Stimulated activated memory B cell treated with anti-CD40 and anti-IgM and Interleukin-4, amounts not matched to agents 10 μg/mL and 1 μg/mL and 100 μg/mL, for 72 hours (primary cell): ENCODE data around the gene GALNT2.

Experiments
- ATAC-seq: fragments of 150-1000 bp; cut with Tn5 transposase; 2 replicates; pipeline ENCODE4 v1.10.0; 2021
- H3K27ac Mint-ChIP-seq: one replicate; pipeline ENCODE4 v1.8.0; 2022; ENCODE audit warnings: mild to moderate bottlenecking, mixed read lengths
- H3K27me3 Mint-ChIP-seq: one replicate; pipeline ENCODE4 v1.8.0; 2022; ENCODE audit warnings: mixed read lengths
- H3K36me3 Mint-ChIP-seq: one replicate; pipeline ENCODE4 v1.8.0; 2022; ENCODE audit warnings: mixed read lengths
- H3K4me1 Mint-ChIP-seq: one replicate; pipeline ENCODE4 v1.8.0; 2022; ENCODE audit warnings: mixed read lengths
- H3K4me3 Mint-ChIP-seq: one replicate; pipeline ENCODE4 v1.8.0; 2022; ENCODE audit warnings: mild to moderate bottlenecking, moderate library complexity, mixed read lengths
- H3K9me3 Mint-ChIP-seq: one replicate; pipeline ENCODE4 v1.8.0; 2022; ENCODE audit warnings: mixed read lengths

The GALNT2 gene

GRCh38 chr1:230064283-230064682 lies 2.8 kb upstream of the GALNT2 start:
- H3K27ac Mint-ChIP-seq, result no peak overlapping the region
- no peaks in the 10 kb centered on the region for H3K36me3 Mint-ChIP-seq
- H3K9me3 Mint-ChIP-seq, result peaks cover 4% of the 10 kb centered on the region
- H3K27me3 Mint-ChIP-seq, result no peaks in the 10 kb centered on the region
- peaks cover 28% of the 10 kb centered on the region for H3K4me1 Mint-ChIP-seq
- H3K4me3 Mint-ChIP-seq, result no peak overlapping the region
- ATAC-seq, result no peak

- H3K27me3 Mint-ChIP-seq, result no peaks in the 10 kb centered on the region
- no peak overlapping the region for H3K4me3 Mint-ChIP-seq
- peaks cover 4% of the 10 kb centered on the region for H3K9me3 Mint-ChIP-seq
- H3K4me1 Mint-ChIP-seq, result peaks cover 37% of the 10 kb centered on the region
- H3K36me3 Mint-ChIP-seq, result no peaks in the 10 kb centered on the region
- no peak overlapping the region for H3K27ac Mint-ChIP-seq
- no peak for ATAC-seq
Observed at GRCh38 chr1:230065161-230065560, 1.9 kb upstream of the GALNT2 start.

GRCh38 chr1:230065571-230065970 lies 1.5 kb upstream of the GALNT2 start:
- Mint-ChIP-seq H3K27me3 (no peaks in the 10 kb centered on the region), H3K36me3 (no peaks in the 10 kb centered on the region), H3K4me3 (no peak overlapping the region), H3K9me3 (peaks cover 4% of the 10 kb centered on the region), H3K27ac (peak overlapping the region; percentile 92), H3K4me1 (peaks cover 41% of the 10 kb centered on the region)
- ATAC-seq, result no peak

GRCh38 chr1:230066031-230066430 lies 1.0 kb upstream of the GALNT2 start:
- peaks cover 4% of the 10 kb centered on the region for H3K9me3 Mint-ChIP-seq
- peaks cover 46% of the 10 kb centered on the region for H3K4me1 Mint-ChIP-seq
- H3K27me3 Mint-ChIP-seq, result no peaks in the 10 kb centered on the region
- ATAC-seq, result no peak
- peak overlapping the region; percentile 96 for H3K4me3 Mint-ChIP-seq
- H3K36me3 Mint-ChIP-seq, result no peaks in the 10 kb centered on the region
- peak overlapping the region; percentile 92 for H3K27ac Mint-ChIP-seq

GRCh38 chr1:230067419-230067870 lies 407 bp downstream of the GALNT2 start:
- H3K27ac Mint-ChIP-seq, result peak overlapping the region; percentile 76
- peak; percentile 56 for ATAC-seq
- peak overlapping the region; percentile 96 for H3K4me3 Mint-ChIP-seq
- H3K27me3 Mint-ChIP-seq, result no peaks in the 10 kb centered on the region
- H3K36me3 Mint-ChIP-seq, result peaks cover 5% of the 10 kb centered on the region
- H3K9me3 Mint-ChIP-seq, result peaks cover 2% of the 10 kb centered on the region
- H3K4me1 Mint-ChIP-seq, result peaks cover 57% of the 10 kb centered on the region

GRCh38 chr1:230067871-230068620 lies 1.0 kb downstream of the GALNT2 start:
- H3K9me3 Mint-ChIP-seq, result no peaks in the 10 kb centered on the region
- H3K4me1 Mint-ChIP-seq, result peaks cover 63% of the 10 kb centered on the region
- no peak for ATAC-seq
- H3K4me3 Mint-ChIP-seq, result peak overlapping the region; percentile 96
- H3K36me3 Mint-ChIP-seq, result peaks cover 5% of the 10 kb centered on the region
- no peaks in the 10 kb centered on the region for H3K27me3 Mint-ChIP-seq
- peak overlapping the region; percentile 76 for H3K27ac Mint-ChIP-seq

GRCh38 chr1:230068621-230068873 lies 1.5 kb downstream of the GALNT2 start:
- Mint-ChIP-seq H3K9me3 (no peaks in the 10 kb centered on the region), H3K27ac (peak overlapping the region; percentile 76), H3K27me3 (no peaks in the 10 kb centered on the region), H3K4me3 (peak overlapping the region; percentile 96), H3K4me1 (peaks cover 68% of the 10 kb centered on the region), H3K36me3 (peaks cover 5% of the 10 kb centered on the region)
- no peak for ATAC-seq

- Mint-ChIP-seq H3K9me3 (no peaks in the 10 kb centered on the region), H3K4me1 (peaks cover 73% of the 10 kb centered on the region), H3K27me3 (no peaks in the 10 kb centered on the region), H3K36me3 (peaks cover 5% of the 10 kb centered on the region), H3K27ac (peak overlapping the region; percentile 76), H3K4me3 (peak overlapping the region; percentile 96)
- ATAC-seq, result no peak
Observed at GRCh38 chr1:230068952-230069684, 2.1 kb downstream of the GALNT2 start.

GRCh38 chr1:230069796-230070195 lies 2.8 kb downstream of the GALNT2 start:
- no peaks in the 10 kb centered on the region for H3K27me3 Mint-ChIP-seq
- peaks cover 73% of the 10 kb centered on the region for H3K4me1 Mint-ChIP-seq
- no peaks in the 10 kb centered on the region for H3K9me3 Mint-ChIP-seq
- H3K4me3 Mint-ChIP-seq, result no peak overlapping the region
- peaks cover 5% of the 10 kb centered on the region for H3K36me3 Mint-ChIP-seq
- H3K27ac Mint-ChIP-seq, result no peak overlapping the region
- no peak for ATAC-seq

GRCh38 chr1:230070321-230071208 lies 3.5 kb downstream of the GALNT2 start:
- Mint-ChIP-seq H3K27me3 (no peaks in the 10 kb centered on the region), H3K4me3 (no peak overlapping the region), H3K27ac (peak overlapping the region; percentile 59), H3K9me3 (no peaks in the 10 kb centered on the region), H3K36me3 (peaks cover 8% of the 10 kb centered on the region), H3K4me1 (peaks cover 76% of the 10 kb centered on the region)
- ATAC-seq, result no peak

- Mint-ChIP-seq H3K4me3 (no peak overlapping the region), H3K4me1 (peaks cover 76% of the 10 kb centered on the region), H3K27ac (peak overlapping the region; percentile 59), H3K27me3 (no peaks in the 10 kb centered on the region), H3K36me3 (peaks cover 14% of the 10 kb centered on the region), H3K9me3 (no peaks in the 10 kb centered on the region)
- no peak for ATAC-seq
Observed at GRCh38 chr1:230071316-230071715, 4.3 kb downstream of the GALNT2 start.

- peaks cover 82% of the 10 kb centered on the region for H3K4me1 Mint-ChIP-seq
- no peaks in the 10 kb centered on the region for H3K9me3 Mint-ChIP-seq
- peaks cover 21% of the 10 kb centered on the region for H3K36me3 Mint-ChIP-seq
- no peaks in the 10 kb centered on the region for H3K27me3 Mint-ChIP-seq
- H3K27ac Mint-ChIP-seq, result peak overlapping the region; percentile 59
- no peak overlapping the region for H3K4me3 Mint-ChIP-seq
- ATAC-seq, result no peak
Observed at GRCh38 chr1:230072296-230072695, 5.3 kb downstream of the GALNT2 start.

GRCh38 chr1:230072866-230073265 lies 5.8 kb downstream of the GALNT2 start:
- no peak for ATAC-seq
- peaks cover 83% of the 10 kb centered on the region for H3K4me1 Mint-ChIP-seq
- H3K27me3 Mint-ChIP-seq, result no peaks in the 10 kb centered on the region
- no peak overlapping the region for H3K27ac Mint-ChIP-seq
- no peaks in the 10 kb centered on the region for H3K9me3 Mint-ChIP-seq
- H3K4me3 Mint-ChIP-seq, result no peak overlapping the region
- peaks cover 23% of the 10 kb centered on the region for H3K36me3 Mint-ChIP-seq

- Mint-ChIP-seq H3K36me3 (peaks cover 23% of the 10 kb centered on the region), H3K4me3 (no peak overlapping the region), H3K9me3 (no peaks in the 10 kb centered on the region), H3K27me3 (no peaks in the 10 kb centered on the region), H3K27ac (no peak overlapping the region), H3K4me1 (peaks cover 76% of the 10 kb centered on the region)
- no peak for ATAC-seq
Observed at GRCh38 chr1:230073371-230074035, 6.5 kb downstream of the GALNT2 start.

GRCh38 chr1:230074270-230074669 lies 7.2 kb downstream of the GALNT2 start:
- no peaks in the 10 kb centered on the region for H3K27me3 Mint-ChIP-seq
- no peak overlapping the region for H3K4me3 Mint-ChIP-seq
- H3K4me1 Mint-ChIP-seq, result peaks cover 69% of the 10 kb centered on the region
- no peaks in the 10 kb centered on the region for H3K9me3 Mint-ChIP-seq
- no peak overlapping the region for H3K27ac Mint-ChIP-seq
- H3K36me3 Mint-ChIP-seq, result peaks cover 23% of the 10 kb centered on the region
- no peak for ATAC-seq
